Activated naive CD4-positive, alpha-beta T cell treated with anti-CD3 and anti-CD28 coated beads, Interleukin-2, amount 10 ng/mL, durations not matched to agents 7 days and 5 days (primary cell): ENCODE data around the gene OR2T10.
"Not testable (repeated sequence)": the region's sequence is repeated elsewhere in the genome, so short reads cannot be mapped to it uniquely, and the experiment has no call there.

Experiments
- CTCF ChIA-PET: fragments of 350-600 bp; sonication (Branson Sonifier 250); formaldehyde crosslinking; loops from one replicate; lab custom pipeline; 2021; ENCODE audit warnings: antibody characterized with exemption; lab: Charles Lee
- DNase-seq: peaks from one replicate; pipeline ENCODE4 v3.0.0-alpha.2; 2020
- H3K27ac Mint-ChIP-seq: one replicate; pipeline ENCODE4 v1.8.0; 2021; ENCODE audit warnings: mild to moderate bottlenecking, moderate library complexity, mixed read lengths
- H3K27me3 Mint-ChIP-seq: one replicate; pipeline ENCODE4 v1.8.0; 2021; ENCODE audit warnings: mild to moderate bottlenecking, mixed read lengths
- H3K36me3 Mint-ChIP-seq: one replicate; pipeline ENCODE4 v1.8.0; 2021; ENCODE audit warnings: mixed read lengths
- H3K4me1 Mint-ChIP-seq: one replicate; pipeline ENCODE4 v1.8.0; 2021; ENCODE audit warnings: mixed read lengths
- H3K4me3 Mint-ChIP-seq: one replicate; pipeline ENCODE4 v1.8.0; 2021; ENCODE audit warnings: mild to moderate bottlenecking, moderate library complexity, mixed read lengths
- H3K9me3 Mint-ChIP-seq: one replicate; pipeline ENCODE4 v1.8.0; 2021; ENCODE audit warnings: mixed read lengths

OR2T10 gene

GRCh38 chr1:248621770-248622169, 24.3 kb upstream of the OR2T10 start:
- DNase-seq: no peak
- Mint-ChIP-seq H3K4me3 (no peak overlapping the region), H3K4me1 (no peaks in the 10 kb centered on the region), H3K36me3 (no peaks in the 10 kb centered on the region), H3K9me3 (no peaks in the 10 kb centered on the region), H3K27ac (no peak overlapping the region), H3K27me3 (no peaks in the 10 kb centered on the region)
- CTCF ChIA-PET: interaction anchor here (1.0 to 6.5 kb wide), 7 partner anchors 8 to 185 kb away, joined by 3 to 63 read pairs (median 4); no protein-coding TSS in a partner anchor

GRCh38 chr1:248618878-248619277, 21.4 kb upstream of the OR2T10 start:
- Mint-ChIP-seq H3K27me3 (no peaks in the 10 kb centered on the region), H3K36me3 (no peaks in the 10 kb centered on the region), H3K4me3 (no peak overlapping the region), H3K4me1 (peaks cover under 1% of the 10 kb centered on the region), H3K9me3 (no peaks in the 10 kb centered on the region), H3K27ac (no peak overlapping the region)
- DNase-seq: peak; percentile 69
- CTCF ChIA-PET: interaction anchor here (0.9 to 6.5 kb wide), 4 partner anchors 9 to 187 kb away, joined by 3 to 63 read pairs (median 3); no protein-coding TSS in a partner anchor

- no peak overlapping the region for H3K27ac Mint-ChIP-seq
- no peak for DNase-seq
- no peaks in the 10 kb centered on the region for H3K27me3 Mint-ChIP-seq
- no peaks in the 10 kb centered on the region for H3K9me3 Mint-ChIP-seq
- H3K4me3 Mint-ChIP-seq: no peak overlapping the region
- CTCF ChIA-PET: interaction anchor here (0.6 to 0.7 kb wide), 2 partner anchors 109 to 652 kb away, joined by 3 read pairs; no protein-coding TSS in a partner anchor
- H3K36me3 Mint-ChIP-seq: no peaks in the 10 kb centered on the region
- peaks cover 8% of the 10 kb centered on the region for H3K4me1 Mint-ChIP-seq
Measured at GRCh38 chr1:248618119-248618518, 20.6 kb upstream of the OR2T10 start.

GRCh38 chr1:248613742-248614141, 16.2 kb upstream of the OR2T10 start:
- CTCF ChIA-PET: interaction anchor here (0.7 to 2.0 kb wide), 5 partner anchors 8 to 193 kb away, joined by 3 to 6 read pairs (median 3); no protein-coding TSS in a partner anchor
- no peak overlapping the region for H3K4me3 Mint-ChIP-seq
- no peaks in the 10 kb centered on the region for H3K27me3 Mint-ChIP-seq
- no peak for DNase-seq
- H3K36me3 Mint-ChIP-seq: no peaks in the 10 kb centered on the region
- no peak overlapping the region for H3K27ac Mint-ChIP-seq
- peaks cover 15% of the 10 kb centered on the region for H3K4me1 Mint-ChIP-seq
- H3K9me3 Mint-ChIP-seq: no peaks in the 10 kb centered on the region

DNA sequence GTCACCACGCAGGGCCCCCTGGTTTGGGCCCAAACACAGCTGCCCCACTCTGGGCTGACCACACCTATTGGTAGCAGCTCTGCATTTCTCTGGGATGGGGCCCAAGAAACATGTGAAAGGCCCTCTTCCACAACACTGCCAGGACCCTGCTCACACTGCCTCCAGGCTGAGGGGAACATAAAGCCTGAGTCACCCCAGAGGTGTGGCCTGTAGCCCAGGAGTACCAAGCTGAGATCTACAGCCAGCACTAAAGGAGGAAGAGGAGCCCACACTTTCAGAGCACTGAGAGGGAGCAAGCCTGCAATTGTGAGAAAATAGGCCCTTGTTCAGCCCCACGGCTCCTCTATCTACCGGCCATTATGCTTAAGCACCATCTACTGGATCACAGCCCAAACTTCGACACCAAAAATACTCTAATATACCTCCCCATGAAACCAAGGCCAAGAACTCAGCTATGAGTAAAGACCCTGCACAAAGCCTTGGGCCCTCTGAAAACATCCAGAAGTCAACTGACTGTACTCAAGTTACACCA, 14.4 kb upstream of the OR2T10 start:
- no peaks in the 10 kb centered on the region for H3K36me3 Mint-ChIP-seq
- no peak overlapping the region for H3K4me3 Mint-ChIP-seq
- CTCF ChIA-PET: interaction anchor here (1.0 to 2.4 kb wide), 6 partner anchors 10 to 213 kb away, joined by 3 to 18 read pairs (median 5); partner anchors contain the start of gene OR2T1
- H3K9me3 Mint-ChIP-seq: no peaks in the 10 kb centered on the region
- no peaks in the 10 kb centered on the region for H3K27me3 Mint-ChIP-seq
- DNase-seq: peak; percentile 28
- H3K4me1 Mint-ChIP-seq: peaks cover 15% of the 10 kb centered on the region
- H3K27ac Mint-ChIP-seq: no peak overlapping the region

- H3K27me3 Mint-ChIP-seq: no peaks in the 10 kb centered on the region
- H3K4me1 Mint-ChIP-seq: peaks cover 15% of the 10 kb centered on the region
- no peaks in the 10 kb centered on the region for H3K9me3 Mint-ChIP-seq
- H3K4me3 Mint-ChIP-seq: no peak overlapping the region
- CTCF ChIA-PET: interaction anchor here (0.8 kb wide), 1 partner anchor 9 kb away, joined by 3 read pairs; no protein-coding TSS in a partner anchor
- no peak for DNase-seq
- no peaks in the 10 kb centered on the region for H3K36me3 Mint-ChIP-seq
- no peak overlapping the region for H3K27ac Mint-ChIP-seq
Measured at GRCh38 chr1:248610301-248610700, 12.8 kb upstream of the OR2T10 start.

DNA sequence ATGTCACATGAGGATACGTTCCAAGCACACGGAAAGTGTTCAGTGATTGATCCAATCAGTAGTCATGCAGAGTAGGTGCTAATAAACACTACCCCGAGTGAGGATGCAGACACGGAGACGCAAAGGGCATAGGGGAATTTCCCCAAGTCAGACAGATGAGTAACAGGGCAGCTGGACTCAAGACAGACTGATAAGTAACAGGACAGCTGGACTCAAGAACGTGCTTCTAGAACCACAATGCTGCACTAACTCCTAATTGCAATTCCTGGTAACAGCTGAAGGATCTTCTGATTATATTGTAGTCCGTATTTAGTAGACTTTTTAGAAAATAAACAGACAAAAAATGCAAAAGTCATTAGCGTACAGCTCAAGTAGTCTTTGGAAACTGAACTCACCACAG, 1.9 kb upstream of the OR2T10 start:
- Mint-ChIP-seq H3K27ac (no peak overlapping the region), H3K9me3 (no peaks in the 10 kb centered on the region), H3K36me3 (no peaks in the 10 kb centered on the region), H3K4me3 (no peak overlapping the region), H3K4me1 (peaks cover 7% of the 10 kb centered on the region), H3K27me3 (no peaks in the 10 kb centered on the region)
- no peak for DNase-seq
- CTCF ChIA-PET: no interaction called here

GRCh38 chr1:248596615-248597014, 885 bp downstream of the OR2T10 start:
- H3K4me1 Mint-ChIP-seq: peaks cover 7% of the 10 kb centered on the region
- H3K9me3 Mint-ChIP-seq: no peaks in the 10 kb centered on the region
- no peak overlapping the region for H3K4me3 Mint-ChIP-seq
- no peaks in the 10 kb centered on the region for H3K27me3 Mint-ChIP-seq
- CTCF ChIA-PET: no interaction called here
- H3K27ac Mint-ChIP-seq: no peak overlapping the region
- no peak for DNase-seq
- no peaks in the 10 kb centered on the region for H3K36me3 Mint-ChIP-seq

GRCh38 chr1:248593226-248593625, 4.3 kb downstream of the OR2T10 start:
- H3K4me3 Mint-ChIP-seq: no peak overlapping the region
- CTCF ChIA-PET: no interaction called here
- DNase-seq: no peak
- H3K4me1 Mint-ChIP-seq: peaks cover 7% of the 10 kb centered on the region
- H3K36me3 Mint-ChIP-seq: no peaks in the 10 kb centered on the region
- H3K27me3 Mint-ChIP-seq: no peaks in the 10 kb centered on the region
- no peaks in the 10 kb centered on the region for H3K9me3 Mint-ChIP-seq
- H3K27ac Mint-ChIP-seq: no peak overlapping the region

- no peak overlapping the region for H3K4me3 Mint-ChIP-seq
- no peak overlapping the region for H3K27ac Mint-ChIP-seq
- H3K27me3 Mint-ChIP-seq: no peaks in the 10 kb centered on the region
- H3K36me3 Mint-ChIP-seq: no peaks in the 10 kb centered on the region
- DNase-seq: no peak
- CTCF ChIA-PET: no interaction called here
- peaks cover 7% of the 10 kb centered on the region for H3K4me1 Mint-ChIP-seq
- no peaks in the 10 kb centered on the region for H3K9me3 Mint-ChIP-seq
Measured at GRCh38 chr1:248592655-248593054, 4.8 kb downstream of the OR2T10 start.

DNA sequence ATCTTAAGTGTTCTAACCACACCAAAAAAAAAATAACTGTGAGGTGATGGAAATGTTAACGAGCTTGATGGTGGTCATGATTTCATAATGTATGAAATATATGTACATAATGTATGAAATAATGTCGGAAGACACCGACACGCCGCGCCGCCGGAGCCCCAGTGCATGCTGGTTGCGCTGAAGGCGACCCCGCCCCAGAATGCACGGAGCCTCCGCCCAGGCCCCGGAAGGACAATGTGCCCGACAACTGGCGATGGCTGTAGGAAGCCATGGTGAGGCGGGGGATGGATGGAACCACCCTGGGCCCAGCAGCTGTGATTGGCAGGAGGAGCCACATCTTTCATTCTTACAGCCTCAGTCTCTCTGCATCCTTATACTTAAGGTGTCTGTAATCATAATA, 7.4 kb downstream of the OR2T10 start:
- H3K27ac Mint-ChIP-seq: no peak overlapping the region
- H3K36me3 Mint-ChIP-seq: no peaks in the 10 kb centered on the region
- no peak for DNase-seq
- no peaks in the 10 kb centered on the region for H3K27me3 Mint-ChIP-seq
- H3K4me1 Mint-ChIP-seq: peaks cover 7% of the 10 kb centered on the region
- CTCF ChIA-PET: interaction anchor here (1.2 kb wide), 1 partner anchor 186 kb away, joined by 3 read pairs; no protein-coding TSS in a partner anchor
- H3K4me3 Mint-ChIP-seq: no peak overlapping the region
- H3K9me3 Mint-ChIP-seq: no peaks in the 10 kb centered on the region

- Mint-ChIP-seq H3K36me3 (no peaks in the 10 kb centered on the region), H3K27me3 (no peaks in the 10 kb centered on the region), H3K9me3 (peaks cover 2% of the 10 kb centered on the region), H3K4me1 (peaks cover 14% of the 10 kb centered on the region), H3K4me3 (no peak overlapping the region), H3K27ac (no peak overlapping the region)
- CTCF ChIA-PET: interaction anchor here (1.1 kb wide), 1 partner anchor 185 kb away, joined by 4 read pairs; no protein-coding TSS in a partner anchor
- DNase-seq: no peak
Measured at GRCh38 chr1:248589334-248589733, 8.2 kb downstream of the OR2T10 start.

DNA sequence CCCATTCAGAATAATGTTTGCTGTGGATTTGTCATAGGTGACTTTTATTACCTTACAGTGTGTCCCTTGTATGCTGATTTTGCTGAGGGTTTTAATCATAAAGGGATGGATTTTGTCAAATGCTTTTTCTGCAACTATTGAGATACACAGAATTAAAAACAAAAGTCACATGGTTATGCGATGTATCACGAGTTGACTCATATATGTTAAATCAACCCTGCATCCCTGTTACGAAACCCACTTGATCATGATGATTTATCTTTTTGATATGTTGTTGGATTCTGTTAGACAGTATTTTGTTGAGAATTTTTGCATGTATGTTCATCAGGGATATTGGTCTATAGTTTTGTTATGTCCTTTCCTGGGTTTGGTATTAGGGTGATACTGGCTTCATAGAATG, 12.2 kb downstream of the OR2T10 start:
- H3K9me3 Mint-ChIP-seq: peaks cover 2% of the 10 kb centered on the region
- CTCF ChIA-PET: no interaction called here
- no peaks in the 10 kb centered on the region for H3K36me3 Mint-ChIP-seq
- no peak overlapping the region for H3K4me3 Mint-ChIP-seq
- no peaks in the 10 kb centered on the region for H3K27me3 Mint-ChIP-seq
- peaks cover 17% of the 10 kb centered on the region for H3K4me1 Mint-ChIP-seq
- no peak for DNase-seq
- H3K27ac Mint-ChIP-seq: no peak overlapping the region

- CTCF ChIA-PET: no interaction called here
- no peak for DNase-seq
- H3K27ac Mint-ChIP-seq: no peak overlapping the region
- H3K4me1 Mint-ChIP-seq: no peaks in the 10 kb centered on the region
- no peaks in the 10 kb centered on the region for H3K27me3 Mint-ChIP-seq
- H3K36me3 Mint-ChIP-seq: no peaks in the 10 kb centered on the region
- peaks cover 3% of the 10 kb centered on the region for H3K9me3 Mint-ChIP-seq
- no peak overlapping the region for H3K4me3 Mint-ChIP-seq
Measured at GRCh38 chr1:248576260-248576980, 21.1 kb downstream of the OR2T10 start.

GRCh38 chr1:248574657-248575056, 22.8 kb downstream of the OR2T10 start, which contains the start of gene OR2T34:
TSS of gene OR2T34 (minus strand) at chr1:248574757. CDS start at chr1:248574757, 0 bp downstream.
- DNase-seq, H3K27me3 Mint-ChIP-seq, H3K4me1 Mint-ChIP-seq, H3K4me3 Mint-ChIP-seq, H3K9me3 Mint-ChIP-seq, H3K36me3 Mint-ChIP-seq, H3K27ac Mint-ChIP-seq, CTCF ChIA-PET: not testable (repeated sequence)
